ENCODE results near the gene TEKT5.

Gene TEKT5

GRCh38 chr16:10581507-10581906 lies 113.2 kb downstream of the TEKT5 start:
- no peak for TF ChIP-seq CTCF (IDR thresholded peaks at IDR 0.05; ENCODE audit: control insufficient read depth, extremely low read depth, insufficient read depth)
- no peak for DNase-seq (ENCODE audit: low read depth)
- no peak overlapping the region for H3K4me3 ChIP-seq (ENCODE audit: low read depth, low read length)

- DNase-seq (ENCODE audit: low read depth): no peak
- peak overlapping the region; percentile 78 for H3K4me3 ChIP-seq (ENCODE audit: low read depth, low read length)
- TF ChIP-seq CTCF (IDR thresholded peaks at IDR 0.05; ENCODE audit: control insufficient read depth, extremely low read depth, insufficient read depth): no peak
Measured at GRCh38 chr16:10580883-10581247, 113.9 kb downstream of the TEKT5 start.

GRCh38 chr16:10579965-10580882 lies 114.5 kb downstream of the TEKT5 start, which contains the start of gene EMP2:
EMP2 (minus strand) TSS chr16:10580598; CDS start chr16:10547617, 32,981 bp downstream.
- H3K4me3 ChIP-seq (ENCODE audit: low read depth, low read length): peak within 1 kb of the TSS; percentile 78
- DNase-seq (ENCODE audit: low read depth): no peak
- peak; percentile 47 for TF ChIP-seq CTCF (IDR thresholded peaks at IDR 0.05; ENCODE audit: control insufficient read depth, extremely low read depth, insufficient read depth)

- H3K4me3 ChIP-seq (ENCODE audit: low read depth, low read length): peak overlapping the region; percentile 78
- TF ChIP-seq CTCF (IDR thresholded peaks at IDR 0.05; ENCODE audit: control insufficient read depth, extremely low read depth, insufficient read depth): no peak
- DNase-seq (ENCODE audit: low read depth): no peak
Measured at GRCh38 chr16:10579575-10579964, 115.2 kb downstream of the TEKT5 start.

- DNase-seq (ENCODE audit: low read depth): no peak
- H3K4me3 ChIP-seq (ENCODE audit: low read depth, low read length): no peak overlapping the region
- no peak for TF ChIP-seq CTCF (IDR thresholded peaks at IDR 0.05; ENCODE audit: control insufficient read depth, extremely low read depth, insufficient read depth)
Measured at GRCh38 chr16:10578474-10579316, 116.0 kb downstream of the TEKT5 start.
